ENCODE measurements around the gene PEX12.
"Not testable (repeated sequence)": the region's sequence is repeated elsewhere in the genome, so short reads cannot be mapped to it uniquely, and the experiment has no call there.

PEX12 gene

DNA sequence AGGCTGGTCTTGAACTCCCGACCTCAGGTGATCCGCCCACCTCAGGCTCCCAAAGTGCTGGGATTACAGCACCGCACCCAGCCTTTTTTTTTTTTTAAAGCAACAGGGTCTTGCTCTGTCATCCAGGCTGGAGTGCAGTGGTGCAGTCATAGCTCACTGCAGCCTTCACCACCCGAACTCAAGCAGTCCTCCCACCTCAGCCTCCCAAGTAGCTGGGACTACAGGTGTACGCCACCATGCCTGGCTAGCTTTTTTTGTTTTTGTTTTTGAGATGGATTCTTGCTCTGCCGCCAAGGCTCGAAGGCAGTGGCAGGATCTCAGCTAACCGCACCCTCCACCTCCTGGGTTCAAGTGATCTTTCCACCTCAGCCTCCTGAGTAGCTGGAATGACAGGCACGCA is 43.0 kb downstream of the PEX12 start:
- not testable (repeated sequence) for DNase-seq

- DNase-seq = no peak
Measured at GRCh38 chr17:35534576-35535093, 43.7 kb downstream of the PEX12 start.

DNA sequence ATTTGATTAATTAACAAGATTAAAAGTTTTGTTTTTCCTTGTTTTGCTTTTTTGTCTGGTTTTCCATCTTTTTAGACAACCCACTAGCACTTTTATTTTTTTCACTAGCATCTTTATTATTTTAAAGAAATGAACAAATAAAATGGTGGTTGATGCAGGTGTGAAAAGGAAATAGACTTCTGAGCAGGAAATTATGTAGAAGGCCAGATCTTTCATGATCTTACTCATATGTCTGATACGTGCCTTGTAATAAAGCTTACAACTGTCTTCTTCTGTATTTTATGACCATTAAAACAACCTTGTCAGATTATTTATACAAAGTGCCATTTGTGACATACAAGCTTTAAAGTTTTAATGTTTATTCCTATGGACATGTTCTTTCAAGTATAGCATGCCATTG is 47.2 kb downstream of the PEX12 start:
- DNase-seq = no peak

- no peak for DNase-seq
Measured at GRCh38 chr17:35529866-35530265, 48.5 kb downstream of the PEX12 start.

- DNase-seq = not testable (repeated sequence)
Measured at GRCh38 chr17:35529326-35529725, 49.0 kb downstream of the PEX12 start.

All from fibroblast of skin of abdomen (primary cell).